GM12878 (cell line): ENCODE measurements around the gene HNRNPU. TPM values are rescaled to one million over a fixed set of nuclear protein-coding genes. Genes with fewer than 3 reads are reported as not detected.

Source experiments
- ATAC-seq: fragments of 200-7000 bp; cut with Tn5 transposase; 3 replicates; pipeline ENCODE4 v1.9.1; 2020; ENCODE audit warnings: mild to moderate bottlenecking, moderate library complexity
- BruUV-seq: library from RNA; stranded (reverse); fragments of 400-500 nt; replicated peaks from 2 replicates; lab custom pipeline; 2021; lab: Mats Ljungman, UMichigan
- CTCF ChIA-PET: fragments of 300-600 bp; sonication (Branson Sonifier 250); formaldehyde crosslinking; extraction: SDS; loops from one replicate; lab custom pipeline; 2021; ENCODE audit warnings: inconsistent platforms; lab: Yijun Ruan, JAX
- POLR2A ChIA-PET: fragments of 350-600 bp; formaldehyde crosslinking; extraction: SDS; loops from one replicate; lab custom pipeline; 2021; ENCODE audit warnings: inconsistent platforms; lab: Charles Lee
- RAD21 ChIA-PET: fragments of 300-600 bp; sonication (Branson Sonifier 250); formaldehyde crosslinking; loops from one replicate; lab custom pipeline; 2023; ENCODE audit warnings: antibody characterized with exemption; ENCODE audit not compliant: unreplicated experiment; lab: Charles Lee
- SMC1A ChIA-PET: fragments of 300-600 bp; sonication (Branson Sonifier 250); formaldehyde crosslinking; loops from one replicate; lab custom pipeline; 2023; ENCODE audit not compliant: unreplicated experiment, uncharacterized antibody; lab: Charles Lee
- DNase-seq: peaks from one replicate; pipeline ENCODE4 v3.0.0-alpha.2; 2011; ENCODE audit warnings: low read depth, low spot score
- FAIRE-seq: peaks from 3 replicates; lab custom pipeline; 2011; peaks lifted over from hg19 to GRCh38; lab: Jason Lieb, UNC
- H2AFZ ChIP-seq: 2 replicates; pipeline ENCODE4 v1.6.0; 2011; ENCODE audit warnings: low read depth, low read length, control low read depth; ENCODE audit not compliant: control insufficient read depth
- H3K27ac ChIP-seq: 2 replicates; pipeline ENCODE4 v1.5.1; 2011; ENCODE audit warnings: control low read depth; ENCODE audit not compliant: control insufficient read depth, insufficient read depth
- H3K27me3 ChIP-seq, 2 experiments: replicated peaks in 1 of 2; 2 replicates each; pipeline versions ENCODE4 v1.6.0 to v1.6.1; 2011; ENCODE audit warnings: low read length in 1 of 2; ENCODE audit not compliant: control insufficient read depth in 2 of 2, insufficient read depth in 2 of 2
- H3K36me3 ChIP-seq, 2 experiments: 2 replicates each; pipeline ENCODE4 v1.5.1; 2011; ENCODE audit warnings: low read length in 1 of 2; ENCODE audit not compliant: control insufficient read depth in 2 of 2, insufficient read depth in 2 of 2
- H3K4me1 ChIP-seq: 2 replicates; pipeline ENCODE4 v1.6.1; 2011; ENCODE audit warnings: mild to moderate bottlenecking, low read length, moderate library complexity, mixed read lengths; ENCODE audit not compliant: control insufficient read depth, insufficient read depth
- H3K4me2 ChIP-seq: 2 replicates; pipeline ENCODE4 v1.6.0; 2011; ENCODE audit warnings: control low read depth; ENCODE audit not compliant: control insufficient read depth, insufficient read depth
- H3K4me3 ChIP-seq: fragments of 200-600 bp; sonication (generic); 2 replicates; pipeline ENCODE4 v1.5.1; 2016
- H3K79me2 ChIP-seq: 2 replicates; pipeline ENCODE4 v1.6.0; 2011; ENCODE audit warnings: low read length; ENCODE audit not compliant: control insufficient read depth, insufficient read depth
- H3K9ac ChIP-seq: 2 replicates; pipeline ENCODE4 v1.8.0; 2011; ENCODE audit warnings: low read length, control low read depth, mixed read lengths; ENCODE audit not compliant: control insufficient read depth, insufficient read depth
- H3K9me3 ChIP-seq: replicated peaks from 3 replicates; pipeline ENCODE4 v1.5.1; 2011; ENCODE audit warnings: mild to moderate bottlenecking, low read length; ENCODE audit not compliant: control insufficient read depth, insufficient read depth
- H4K20me1 ChIP-seq: 2 replicates; pipeline ENCODE4 v1.6.0; 2011; ENCODE audit not compliant: control insufficient read depth, insufficient read depth
- BACH1 ChIP-seq: fragments of 450-650 bp; IDR thresholded peaks from 2 replicates; pipeline ENCODE4 v1.6.1; 2017; ENCODE audit warnings: mild to moderate bottlenecking, borderline replicate concordance
- FOXM1 ChIP-seq: IDR thresholded peaks from 2 replicates; pipeline ENCODE4 v1.6.1; 2012; ENCODE audit warnings: low read depth, mild to moderate bottlenecking, inconsistent platforms, low read length, moderate library complexity
- POLR2AphosphoS5 ChIP-seq: IDR thresholded peaks from 2 replicates; pipeline ENCODE4 v1.6.1; 2011; ENCODE audit warnings: mild to moderate bottlenecking, low read length, inconsistent platforms
- TAF1 ChIP-seq: IDR thresholded peaks from 2 replicates; pipeline ENCODE4 v1.6.1; 2011; ENCODE audit warnings: mild to moderate bottlenecking, low read depth, low read length, borderline replicate concordance
- YY1 ChIP-seq: IDR thresholded peaks from 2 replicates; pipeline ENCODE4 v1.6.1; 2011; ENCODE audit warnings: low read depth, mild to moderate bottlenecking, low read length
- ZBTB11 ChIP-seq: fragments of 450-650 bp; formaldehyde crosslinking; IDR thresholded peaks from 2 replicates; pipeline ENCODE4 v1.5.0; 2022; ENCODE audit warnings: mild to moderate bottlenecking, missing genetic modification characterization
- WGBS: methylation state at CpG from one replicate; pipeline ENCODE4 v1.1.6; 2016; ENCODE audit warnings: low lambda C conversion rate; ENCODE audit not compliant: insufficient replicate concordance, insufficient coverage; ENCODE audit errors: missing lambda C conversion rate; 5-methylcytosine and 5-hydroxymethylcytosine counted together
- in situ Hi-C: fragments of 300-500 bp; cut with MboI; formaldehyde crosslinking; loops from 9 replicates; pipeline ENCODE4 v1.14.3; 2018; ENCODE audit warnings: mixed read lengths
- intact Hi-C: fragments of 100-400 bp; cut with micrococcal nuclease; formaldehyde crosslinking; loops from one replicate; pipeline ENCODE4 v1.14.2; 2022; ENCODE audit not compliant: unreplicated experiment
- polyA plus RNA-seq, 11 experiments: library from polyadenylated mRNA; depleted of rRNA in 4 of 11; unstranded in 6 of 11; stranded (reverse) in 5 of 11; fragments of >200 nt; fragmentation: Nextera tagmentation in 4 of 11; fragmentation: Illumina TruSeq in 1 of 11; extraction: Ambion mirVana in 4 of 11; extraction: Trizol in 1 of 11; gene quantifications; 1 replicate in 1 of 11; 2 replicates in 10 of 11; pipeline versions ENCODE4 v1.2.1 to v1.2.3, GENCODE V29; 2011 to 2016; ENCODE audit warnings: inconsistent platforms in 2 of 11, missing spikeins in 2 of 11, low read depth in 1 of 11
- total RNA-seq, 4 experiments: library from RNA; depleted of rRNA in 3 of 4; stranded (reverse); fragments of >200 nt in 3 of 4; fragmentation: Illumina TruSeq in 1 of 4; extraction: Trizol in 1 of 4; gene quantifications; 2 replicates each; pipeline versions ENCODE4 v1.2.1 to v1.2.3, GENCODE V29; 2013 to 2021

Gene HNRNPU
- total and polyA plus RNA-seq, 10 of the 15 experiments (the other 5 are each of a cell fraction or from before 2014, with no cell fraction given): 163 to 569 (median 420) TPM

- no peak overlapping the region for H2AFZ ChIP-seq
- peaks cover 8 to 48% of the 10 kb centered on the region in 2 experiments for H3K36me3 ChIP-seq
- H3K79me2 ChIP-seq: peaks cover 87% of the 10 kb centered on the region
- FAIRE-seq (no peak), DNase-seq (no peak), ATAC-seq (no peak)
- no peak overlapping the region for H3K27ac ChIP-seq
- CTCF ChIA-PET: interaction anchor here (1.2 to 11.1 kb wide), 7 partner anchors 10 to 181 kb away, joined by 6 to 98 read pairs (median 11); partner anchors contain the start of gene COX20
- intact Hi-C loops: no loop called here
- peaks cover 14% of the 10 kb centered on the region for H4K20me1 ChIP-seq
- SMC1A ChIA-PET: interaction anchor here (0.6 to 18.4 kb wide), 21 partner anchors 8 to 256 kb away, joined by 3 to 360 read pairs (median 4); partner anchors contain the start of gene COX20
- BruUV-seq: no TSS peak
- RAD21 ChIA-PET: interaction anchor here (0.7 to 4.2 kb wide), 11 partner anchors 10 to 181 kb away, joined by 3 to 44 read pairs (median 6); partner anchors contain the start of gene COX20
- H3K4me1 ChIP-seq: peaks cover 3% of the 10 kb centered on the region; the same call in 1 of the 2 replicates
- TF ChIP-seq YY1 (no peak), TAF1 (no peak), BACH1 (no peak), FOXM1 (no peak), POLR2AphosphoS5 (0 out of 2 replicates have a peak, but pooled peaks have one; percentile 49), ZBTB11 (CRISPR knock-in tag) (no peak)
- H3K9ac ChIP-seq: peak overlapping the region; percentile 100
- POLR2A ChIA-PET: interaction anchor here (0.6 to 21.2 kb wide), 12 partner anchors 10 to 269 kb away, joined by 3 to 350 read pairs (median 4); partner anchors contain the start of genes COX20 and DESI2
- in situ Hi-C loops: loop anchor here (5.0 kb wide), 1 partner anchor 106 kb away; a partner anchor contains a TSS
- H3K4me3 ChIP-seq: peak overlapping the region; percentile 100
- 3% methylated on average over 2 of the region's 2 CpGs for WGBS
- H3K9me3 ChIP-seq: no peaks in the 10 kb centered on the region
- peak overlapping the region; percentile 82 for H3K4me2 ChIP-seq
- H3K27me3 ChIP-seq: no peaks in the 10 kb centered on the region
Observed at GRCh38 chr1:244860914-244861610, 3.3 kb downstream of the HNRNPU start.
